Fibroblast of lung (primary cell): ENCODE data around the gene MBOAT2. TPM values are rescaled to one million over a fixed set of nuclear protein-coding genes. Genes with fewer than 3 reads are reported as not detected.

Source experiments
- DNase-seq, 2 donors: peaks; one replicate each; pipeline versions ENCODE4 v3.0.0 to v3.0.0-alpha.2; 2010; ENCODE audit warnings: low read depth in 2 of 2
- H2AFZ ChIP-seq: 2 replicates; pipeline ENCODE4 v1.5.1; 2012; ENCODE audit warnings: low read length, control low read depth, inconsistent platforms
- H3K27ac ChIP-seq: 2 replicates; pipeline ENCODE4 v1.5.1; 2011; ENCODE audit warnings: low read length, control low read depth; ENCODE audit not compliant: insufficient read depth
- H3K27me3 ChIP-seq: 2 replicates; pipeline ENCODE4 v1.5.1; 2011; ENCODE audit warnings: mild to moderate bottlenecking, low read length; ENCODE audit not compliant: control insufficient read depth, insufficient read depth
- H3K36me3 ChIP-seq: 2 replicates; pipeline ENCODE4 v1.5.1; 2011; ENCODE audit warnings: low read length; ENCODE audit not compliant: control insufficient read depth, insufficient read depth
- H3K4me1 ChIP-seq: 2 replicates; pipeline ENCODE4 v1.5.1; 2011; ENCODE audit warnings: low read length; ENCODE audit not compliant: control insufficient read depth, insufficient read depth; ENCODE audit errors: extremely low read depth
- H3K4me2 ChIP-seq: 2 replicates; pipeline ENCODE4 v1.5.1; 2011; ENCODE audit warnings: low read length, control low read depth; ENCODE audit not compliant: insufficient read depth; ENCODE audit errors: extremely low read depth
- H3K4me3 ChIP-seq, 4 experiments: fragments of 200-600 bp in 1 of 4; sonication (generic) in 1 of 4; replicated peaks in 1 of 4; 2 replicates each; pipeline ENCODE4 v1.5.1; 2011 to 2016; ENCODE audit warnings: low read length in 4 of 4, low read depth in 3 of 4, mild to moderate bottlenecking in 3 of 4, control low read depth in 2 of 4, inconsistent platforms in 1 of 4, mixed read lengths in 1 of 4; ENCODE audit not compliant: insufficient read depth in 1 of 4; ENCODE audit errors: control extremely low read depth in 1 of 4
- H3K79me2 ChIP-seq: 2 replicates; pipeline ENCODE4 v1.5.1; 2012; ENCODE audit warnings: mild to moderate bottlenecking, low read length, inconsistent platforms; ENCODE audit not compliant: control insufficient read depth, insufficient read depth
- H3K9ac ChIP-seq: 2 replicates; pipeline ENCODE4 v1.5.1; 2011; ENCODE audit warnings: mild to moderate bottlenecking, low read length, control low read depth; ENCODE audit not compliant: insufficient read depth
- H3K9me3 ChIP-seq: 2 replicates; pipeline ENCODE4 v1.5.1; 2012; ENCODE audit warnings: low read depth, low read length; ENCODE audit not compliant: control insufficient read depth, insufficient read depth
- H4K20me1 ChIP-seq: 2 replicates; pipeline ENCODE4 v1.5.1; 2011; ENCODE audit warnings: low read length; ENCODE audit not compliant: control insufficient read depth, insufficient read depth; ENCODE audit errors: extremely low read depth
- EZH2 ChIP-seq: IDR thresholded peaks from 2 replicates; pipeline ENCODE4 v1.5.1; 2012; ENCODE audit warnings: low read length, control low read depth, mild to moderate bottlenecking; ENCODE audit errors: missing control alignments
- polyA plus RNA-seq, 2 donors: library from polyadenylated mRNA; depleted of rRNA in 1 of 2; stranded (reverse) in 1 of 2; unstranded in 1 of 2; fragments of >200 nt; gene quantifications; 2 replicates each; pipeline ENCODE4 v1.2.1, GENCODE V29; 2011 to 2012; ENCODE audit warnings: missing spikeins in 1 of 2
- total RNA-seq: library from RNA; depleted of rRNA; stranded (reverse); fragments of >200 nt; gene quantifications from 2 replicates; pipeline ENCODE4 v1.2.1, GENCODE V29; 2014
- TF ChIP-seq, protein P1 (sequence below), 2 donors: IDR thresholded peaks in 1 of 2; conservative IDR thresholded peaks in 1 of 2; 1 replicate in 1 of 2; 2 replicates in 1 of 2; pipeline ENCODE4 v1.5.1; 2011 to 2012; ENCODE audit warnings: low read length in 2 of 2, control low read depth in 1 of 2, inconsistent platforms in 1 of 2, low read depth in 1 of 2, mild to moderate bottlenecking in 1 of 2

The MBOAT2 gene
- total and polyA plus RNA-seq, 2 donors (not counting 1 experiment from before 2014, with no cell fraction given) = 46.4 to 68.3 TPM

DNA sequence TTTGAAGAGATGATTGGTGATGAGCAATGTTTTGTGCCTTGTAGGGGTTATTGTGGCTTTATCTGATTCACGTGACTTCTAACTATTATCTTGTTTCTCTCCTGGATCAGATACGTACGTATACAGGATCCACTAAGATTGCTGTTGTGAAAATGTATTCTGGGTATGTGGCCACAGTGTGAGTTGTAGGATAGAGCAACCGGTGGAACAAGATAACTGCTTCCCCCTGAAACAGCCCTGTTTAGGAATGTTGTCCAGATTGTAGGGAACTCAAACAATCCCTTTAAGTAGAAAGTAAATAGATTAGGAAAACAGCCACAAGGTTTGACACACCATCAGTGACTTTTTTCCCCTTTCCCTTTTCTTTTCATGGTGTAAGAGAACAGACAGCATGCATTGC is 22.3 kb upstream of the MBOAT2 start:
- Histone ChIP-seq H3K9ac (no peak overlapping the region), H3K9me3 (no peaks in the 10 kb centered on the region), H3K4me3 (no peak overlapping the region), H3K27ac (no peak overlapping the region), H3K36me3 (no peaks in the 10 kb centered on the region), H3K27me3 (no peaks in the 10 kb centered on the region), H4K20me1 (no peaks in the 10 kb centered on the region), H3K79me2 (no peaks in the 10 kb centered on the region), H3K4me2 (no peak overlapping the region), H2AFZ (no peak overlapping the region), H3K4me1 (no peaks in the 10 kb centered on the region)
- TF ChIP-seq EZH2 = no peak
- DNase-seq = no peak

DNA sequence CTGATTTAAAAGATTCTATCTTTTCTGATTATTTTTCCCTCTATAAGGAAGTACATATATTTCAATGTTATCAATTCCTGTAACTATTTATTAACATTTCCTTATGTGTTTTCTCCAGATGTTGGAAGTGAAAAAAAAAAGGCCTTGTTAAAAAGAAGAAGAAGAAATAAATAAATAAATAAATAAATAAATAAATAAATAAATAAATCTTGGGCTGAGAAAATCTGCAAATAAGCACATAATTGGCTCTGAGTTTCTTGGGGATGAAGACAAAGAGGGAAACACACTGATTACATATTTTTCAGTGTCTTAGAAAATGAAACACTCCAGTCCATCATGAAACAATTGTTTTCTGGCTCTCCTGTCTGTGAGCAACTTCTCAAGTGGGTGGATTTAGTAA is 21.1 kb upstream of the MBOAT2 start:
- DNase-seq = no peak
- Histone ChIP-seq H2AFZ (no peak overlapping the region), H3K4me3 (no peak overlapping the region), H3K27ac (no peak overlapping the region), H3K4me2 (no peak overlapping the region), H3K79me2 (no peaks in the 10 kb centered on the region), H3K4me1 (no peaks in the 10 kb centered on the region), H3K36me3 (no peaks in the 10 kb centered on the region), H4K20me1 (no peaks in the 10 kb centered on the region), H3K9me3 (no peaks in the 10 kb centered on the region), H3K27me3 (no peaks in the 10 kb centered on the region), H3K9ac (no peak overlapping the region)
- TF ChIP-seq, protein P1, sequence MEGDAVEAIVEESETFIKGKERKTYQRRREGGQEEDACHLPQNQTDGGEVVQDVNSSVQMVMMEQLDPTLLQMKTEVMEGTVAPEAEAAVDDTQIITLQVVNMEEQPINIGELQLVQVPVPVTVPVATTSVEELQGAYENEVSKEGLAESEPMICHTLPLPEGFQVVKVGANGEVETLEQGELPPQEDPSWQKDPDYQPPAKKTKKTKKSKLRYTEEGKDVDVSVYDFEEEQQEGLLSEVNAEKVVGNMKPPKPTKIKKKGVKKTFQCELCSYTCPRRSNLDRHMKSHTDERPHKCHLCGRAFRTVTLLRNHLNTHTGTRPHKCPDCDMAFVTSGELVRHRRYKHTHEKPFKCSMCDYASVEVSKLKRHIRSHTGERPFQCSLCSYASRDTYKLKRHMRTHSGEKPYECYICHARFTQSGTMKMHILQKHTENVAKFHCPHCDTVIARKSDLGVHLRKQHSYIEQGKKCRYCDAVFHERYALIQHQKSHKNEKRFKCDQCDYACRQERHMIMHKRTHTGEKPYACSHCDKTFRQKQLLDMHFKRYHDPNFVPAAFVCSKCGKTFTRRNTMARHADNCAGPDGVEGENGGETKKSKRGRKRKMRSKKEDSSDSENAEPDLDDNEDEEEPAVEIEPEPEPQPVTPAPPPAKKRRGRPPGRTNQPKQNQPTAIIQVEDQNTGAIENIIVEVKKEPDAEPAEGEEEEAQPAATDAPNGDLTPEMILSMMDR (conservative IDR thresholded peaks at IDR 0.05 in 1 of 2, IDR thresholded peaks at IDR 0.05 in 1 of 2; ENCODE audit: low read depth in 1 of 2, low read length in 2 of 2) = no peak
- TF ChIP-seq EZH2 = no peak

DNA sequence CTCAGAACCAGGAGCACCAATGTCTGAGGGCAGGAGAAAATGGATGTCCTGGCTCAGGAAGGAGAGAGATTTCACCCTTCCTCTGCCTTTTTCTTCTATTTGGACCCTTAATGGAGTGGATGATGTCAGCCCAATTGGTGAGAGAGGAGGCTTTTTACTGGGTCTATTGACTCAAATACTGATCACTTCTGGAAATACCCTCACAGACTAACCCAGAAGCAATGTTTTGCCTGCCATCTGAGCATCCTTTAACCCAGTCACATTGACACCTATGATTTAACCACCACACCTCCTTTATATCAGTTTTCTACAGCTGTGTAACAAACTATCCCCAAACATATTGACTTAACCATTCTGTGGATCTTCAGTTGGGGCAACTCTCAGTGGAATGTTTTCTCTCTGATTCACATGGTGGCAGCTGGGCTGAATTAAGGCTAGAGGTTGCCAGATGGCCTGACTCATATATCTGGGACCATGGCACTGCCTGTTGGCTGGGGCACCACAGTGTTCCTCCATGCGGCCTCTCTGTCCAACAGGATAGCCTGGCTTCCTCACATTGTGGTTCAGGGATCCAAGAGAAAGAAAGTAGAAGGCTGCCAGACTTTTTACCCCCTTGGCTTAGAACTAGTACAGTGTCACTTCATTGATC is 18.2 kb upstream of the MBOAT2 start:
- H3K27me3 ChIP-seq = no peaks in the 10 kb centered on the region
- H3K4me1 ChIP-seq = no peaks in the 10 kb centered on the region
- no peaks in the 10 kb centered on the region for H3K79me2 ChIP-seq
- TF ChIP-seq EZH2 = no peak
- TF ChIP-seq, protein P1 (conservative IDR thresholded peaks at IDR 0.05 in 1 of 2, IDR thresholded peaks at IDR 0.05 in 1 of 2; ENCODE audit: low read depth in 1 of 2, low read length in 2 of 2) = no peak
- no peak overlapping the region for H3K4me2 ChIP-seq
- H3K27ac ChIP-seq = no peak overlapping the region
- no peaks in the 10 kb centered on the region for H4K20me1 ChIP-seq
- DNase-seq = no peak
- no peak overlapping the region for H3K4me3 ChIP-seq
- no peak overlapping the region for H2AFZ ChIP-seq
- no peak overlapping the region for H3K9ac ChIP-seq
- H3K9me3 ChIP-seq = no peaks in the 10 kb centered on the region
- no peaks in the 10 kb centered on the region for H3K36me3 ChIP-seq
